Measurements from ENCODE around the gene ZNF732.

DNA sequence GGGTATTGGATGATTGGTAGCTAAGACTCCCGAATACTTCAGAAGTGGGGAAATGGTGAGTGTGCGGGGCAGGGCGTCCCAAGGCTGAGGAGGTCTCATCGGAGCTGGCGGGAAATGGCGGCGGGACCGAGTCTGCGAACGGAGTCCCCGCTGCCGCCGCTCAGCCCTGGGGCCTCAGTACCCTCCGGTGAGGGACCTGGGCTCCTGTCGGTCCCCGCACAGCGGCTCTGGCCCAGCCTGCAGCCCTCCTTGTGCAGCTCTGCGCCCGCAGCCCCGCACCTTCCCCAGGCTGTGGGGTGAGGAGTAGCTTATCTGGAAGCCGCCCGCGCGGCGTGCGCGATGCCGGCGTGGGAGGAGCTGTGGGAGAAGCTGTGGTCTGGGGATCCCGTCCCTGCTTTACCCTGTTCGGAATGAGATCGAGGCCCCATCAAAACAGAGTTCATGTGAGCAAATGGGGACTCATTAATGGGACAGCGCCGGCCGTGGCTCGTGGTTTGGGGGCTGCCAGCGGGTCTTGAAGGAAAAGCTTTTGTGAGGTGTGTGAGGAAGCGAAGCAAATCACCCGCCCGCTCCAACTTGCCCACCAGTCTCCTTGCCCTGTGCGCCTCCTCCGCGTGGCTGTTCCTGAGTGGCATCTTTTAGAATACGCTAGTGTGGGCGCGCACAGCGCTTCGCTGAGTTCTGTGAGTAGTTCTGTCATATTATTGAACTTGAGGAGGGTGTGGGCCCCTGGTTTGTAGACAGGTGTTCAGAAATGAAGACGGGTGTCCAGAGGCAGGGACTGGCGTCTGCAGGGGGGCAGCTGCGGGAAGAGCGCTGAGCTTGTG, 32.9 kb upstream of the ZNF732 start:
- TF ChIP-seq, protein P1, sequence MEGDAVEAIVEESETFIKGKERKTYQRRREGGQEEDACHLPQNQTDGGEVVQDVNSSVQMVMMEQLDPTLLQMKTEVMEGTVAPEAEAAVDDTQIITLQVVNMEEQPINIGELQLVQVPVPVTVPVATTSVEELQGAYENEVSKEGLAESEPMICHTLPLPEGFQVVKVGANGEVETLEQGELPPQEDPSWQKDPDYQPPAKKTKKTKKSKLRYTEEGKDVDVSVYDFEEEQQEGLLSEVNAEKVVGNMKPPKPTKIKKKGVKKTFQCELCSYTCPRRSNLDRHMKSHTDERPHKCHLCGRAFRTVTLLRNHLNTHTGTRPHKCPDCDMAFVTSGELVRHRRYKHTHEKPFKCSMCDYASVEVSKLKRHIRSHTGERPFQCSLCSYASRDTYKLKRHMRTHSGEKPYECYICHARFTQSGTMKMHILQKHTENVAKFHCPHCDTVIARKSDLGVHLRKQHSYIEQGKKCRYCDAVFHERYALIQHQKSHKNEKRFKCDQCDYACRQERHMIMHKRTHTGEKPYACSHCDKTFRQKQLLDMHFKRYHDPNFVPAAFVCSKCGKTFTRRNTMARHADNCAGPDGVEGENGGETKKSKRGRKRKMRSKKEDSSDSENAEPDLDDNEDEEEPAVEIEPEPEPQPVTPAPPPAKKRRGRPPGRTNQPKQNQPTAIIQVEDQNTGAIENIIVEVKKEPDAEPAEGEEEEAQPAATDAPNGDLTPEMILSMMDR (IDR thresholded peaks at IDR 0.05; ENCODE audit: insufficient read depth, low read length, poor library complexity, severe bottlenecking), result no peak
- no peak for TF ChIP-seq EZH2phosphoT487 (conservative IDR thresholded peaks at IDR 0.05; ENCODE audit: low read length)
